Measurements from ENCODE around the gene BOD1L2.

Gene BOD1L2

GRCh38 chr18:57150081-57150480, 3.2 kb downstream of the BOD1L2 start:
- no peak for DNase-seq (ENCODE audit: low read depth in 2 of 2)

- DNase-seq (ENCODE audit: low read depth in 2 of 2): no peak
Observed at GRCh38 chr18:57150828-57151227, 3.9 kb downstream of the BOD1L2 start.

- no peak for DNase-seq (ENCODE audit: low read depth in 2 of 2)
Observed at GRCh38 chr18:57154191-57154830, 7.4 kb downstream of the BOD1L2 start.

- no peak for DNase-seq (ENCODE audit: low read depth in 2 of 2)
Observed at GRCh38 chr18:57164401-57164800, 17.5 kb downstream of the BOD1L2 start.

- no peak for DNase-seq (ENCODE audit: low read depth in 2 of 2)
Observed at GRCh38 chr18:57167617-57168308, 20.9 kb downstream of the BOD1L2 start.

- no peak for DNase-seq (ENCODE audit: low read depth in 2 of 2)
Observed at GRCh38 chr18:57171026-57171425, 24.1 kb downstream of the BOD1L2 start.

GRCh38 chr18:57175532-57175931, 28.6 kb downstream of the BOD1L2 start:
- no peak for DNase-seq (ENCODE audit: low read depth in 2 of 2)

GRCh38 chr18:57185434-57185833, 38.5 kb downstream of the BOD1L2 start:
- no peak for DNase-seq (ENCODE audit: low read depth in 2 of 2)

- DNase-seq (ENCODE audit: low read depth in 2 of 2): no peak
Observed at GRCh38 chr18:57188851-57189557, 42.1 kb downstream of the BOD1L2 start.

GRCh38 chr18:57190026-57190425, 43.1 kb downstream of the BOD1L2 start:
- no peak for DNase-seq (ENCODE audit: low read depth in 2 of 2)

GRCh38 chr18:57194070-57194469, 47.2 kb downstream of the BOD1L2 start:
- no peak for DNase-seq (ENCODE audit: low read depth in 2 of 2)

GRCh38 chr18:57194622-57195021, 47.7 kb downstream of the BOD1L2 start:
- DNase-seq (ENCODE audit: low read depth in 2 of 2): no peak

GRCh38 chr18:57195341-57195740, 48.5 kb downstream of the BOD1L2 start:
- DNase-seq (ENCODE audit: low read depth in 2 of 2): no peak

GRCh38 chr18:57197261-57197660, 50.4 kb downstream of the BOD1L2 start:
- DNase-seq (ENCODE audit: low read depth in 2 of 2): no peak

GRCh38 chr18:57198073-57198472, 51.2 kb downstream of the BOD1L2 start:
- DNase-seq (ENCODE audit: low read depth in 2 of 2): no peak
